GM19193 (cell line): ENCODE results near the gene CA10.

ENCODE experiments used
- POLR2A ChIP-seq: IDR thresholded peaks from 4 replicates; pipeline ENCODE4 v1.6.1; 2011; ENCODE audit not compliant: insufficient read depth, insufficient read length; ENCODE audit errors: extremely low read depth

CA10 gene

DNA sequence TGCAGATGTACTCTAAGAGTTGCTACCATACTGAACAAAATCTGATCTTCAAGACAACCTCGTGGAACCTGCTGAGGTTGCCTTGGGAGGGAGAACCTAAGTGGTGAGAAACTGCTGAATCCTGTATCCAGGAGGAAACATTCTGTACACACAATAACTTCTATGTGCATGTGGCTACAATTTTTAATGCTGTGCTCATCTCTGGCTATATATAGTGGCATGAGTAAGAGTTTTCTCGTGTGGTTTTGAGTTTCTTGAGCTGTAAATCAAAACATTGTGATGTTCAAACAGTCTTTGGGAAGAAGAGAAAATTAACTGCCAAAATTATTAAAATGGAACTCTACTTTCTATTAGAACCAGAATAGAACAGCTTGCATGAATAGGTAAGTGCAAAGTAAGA, 206.8 kb downstream of the CA10 start:
- TF ChIP-seq POLR2A = no peak

GRCh38 chr17:51948128-51948527, 210.4 kb downstream of the CA10 start:
- no peak for TF ChIP-seq POLR2A

GRCh38 chr17:51947160-51947735, 211.3 kb downstream of the CA10 start:
- no peak for TF ChIP-seq POLR2A

DNA sequence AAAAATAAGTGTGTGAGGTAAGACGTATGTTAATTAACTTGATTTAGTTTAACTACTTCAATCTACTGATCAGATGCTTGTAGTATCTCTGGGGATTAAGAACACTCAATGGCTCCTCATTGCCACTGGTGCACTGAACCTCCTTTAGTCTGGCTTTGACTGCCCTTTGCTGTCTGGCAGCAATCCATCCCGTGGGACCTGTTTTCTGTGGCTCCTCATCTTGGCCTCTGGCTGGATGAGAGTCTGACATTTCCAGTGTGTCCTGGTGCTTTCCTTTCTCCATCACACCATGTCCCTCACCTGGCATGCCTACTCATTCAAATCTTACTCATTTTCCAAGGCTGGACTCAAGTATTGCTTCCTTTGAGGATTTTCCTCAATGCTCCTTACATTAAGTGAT, 212.2 kb downstream of the CA10 start:
- no peak for TF ChIP-seq POLR2A

- no peak for TF ChIP-seq POLR2A
Observed at GRCh38 chr17:51941272-51941671, 217.2 kb downstream of the CA10 start.

- TF ChIP-seq POLR2A = no peak
Observed at GRCh38 chr17:51937264-51937663, 221.2 kb downstream of the CA10 start.

GRCh38 chr17:51935477-51935876, 223.0 kb downstream of the CA10 start:
- no peak for TF ChIP-seq POLR2A

DNA sequence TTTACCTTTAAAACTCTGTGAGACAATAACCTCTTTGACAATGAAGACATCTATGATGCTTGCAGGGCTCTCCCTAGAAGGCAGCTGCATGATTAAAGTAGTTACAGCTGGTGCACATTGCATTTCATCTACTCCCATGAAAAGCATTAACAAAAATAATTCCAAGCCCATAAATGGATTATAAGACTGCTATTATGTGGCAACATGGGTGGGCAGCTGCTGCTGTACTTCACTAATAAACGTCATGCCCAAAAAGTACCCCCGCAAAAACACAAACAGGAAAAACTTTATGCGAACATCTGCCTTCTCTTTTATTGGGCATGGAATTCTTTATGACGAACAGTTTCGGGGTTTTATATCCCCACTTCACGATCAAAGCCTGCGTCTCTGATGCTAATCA, 224.9 kb downstream of the CA10 start:
- TF ChIP-seq POLR2A = no peak

DNA sequence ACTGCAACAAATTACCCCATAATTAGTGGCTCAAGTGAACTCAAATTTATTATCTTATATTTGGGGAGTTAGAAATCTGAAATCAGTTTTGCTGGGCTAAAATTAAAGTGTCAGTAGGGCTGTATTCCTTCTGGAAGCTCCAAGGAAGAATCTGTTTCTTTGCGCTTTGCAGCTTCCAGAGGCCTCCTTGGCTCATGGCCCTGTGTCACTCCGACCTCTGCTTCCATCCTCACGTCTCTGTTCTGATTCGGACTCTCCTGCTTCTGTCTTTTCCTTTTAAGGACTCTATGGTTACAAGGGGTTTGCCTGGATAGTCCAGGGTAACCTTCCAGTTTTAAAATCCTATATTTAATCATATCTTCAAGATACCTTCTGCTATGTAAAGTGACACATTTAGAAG, 232.1 kb downstream of the CA10 start:
- no peak for TF ChIP-seq POLR2A

- no peak for TF ChIP-seq POLR2A
Observed at GRCh38 chr17:51921500-51921899, 237.0 kb downstream of the CA10 start.

DNA sequence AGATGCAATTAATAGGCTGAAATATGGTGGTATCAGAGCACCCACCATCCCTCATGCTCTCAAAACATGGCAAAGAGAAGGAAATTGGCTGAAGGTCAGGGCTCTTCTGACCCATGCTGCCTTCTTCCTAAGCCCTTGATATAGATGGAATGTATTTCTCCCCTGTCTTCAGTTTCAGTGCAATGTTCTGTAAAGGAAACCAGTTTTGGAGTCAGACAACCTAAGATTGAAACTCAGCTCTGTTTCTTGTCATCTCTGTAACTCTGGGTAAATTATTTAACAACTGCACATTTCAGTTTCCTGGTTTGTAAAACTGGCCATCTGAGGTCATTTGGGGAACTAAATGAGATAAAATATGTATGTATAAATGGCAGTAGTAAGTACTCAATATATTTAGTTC, 243.9 kb downstream of the CA10 start:
- no peak for TF ChIP-seq POLR2A

DNA sequence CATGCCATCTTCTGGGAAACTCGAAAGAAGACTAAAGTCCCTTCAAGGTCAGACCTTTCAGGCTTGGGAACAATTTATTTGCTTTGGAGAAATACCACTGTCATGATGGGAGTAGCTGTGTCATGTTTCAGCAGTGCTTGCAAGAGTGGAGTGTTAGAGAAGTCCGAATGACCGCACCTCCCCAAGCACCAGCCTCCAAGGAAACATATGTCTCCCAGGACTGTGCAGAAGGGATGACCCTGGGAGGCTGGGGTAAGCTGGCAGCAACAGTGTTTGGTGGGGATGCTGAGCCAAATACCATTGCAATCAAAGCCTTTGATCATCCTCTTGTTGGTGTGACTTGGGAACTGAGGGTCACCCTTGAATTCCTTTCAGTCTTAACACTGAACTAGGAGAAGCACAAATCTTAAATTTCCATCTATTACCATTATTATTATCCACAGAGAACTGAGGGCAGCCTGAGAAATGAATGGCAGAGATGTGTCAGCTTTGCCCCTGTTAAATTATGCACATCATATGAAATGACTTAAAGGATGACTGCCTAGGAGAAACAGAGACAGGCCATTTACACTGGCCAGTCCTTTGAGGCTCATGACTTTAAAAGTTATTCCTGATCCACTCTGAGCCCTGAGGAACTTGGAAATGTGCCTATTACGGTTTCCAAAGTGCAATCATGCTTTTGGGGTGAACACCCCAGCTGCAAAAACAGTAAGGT, 244.9 kb downstream of the CA10 start:
- no peak for TF ChIP-seq POLR2A

DNA sequence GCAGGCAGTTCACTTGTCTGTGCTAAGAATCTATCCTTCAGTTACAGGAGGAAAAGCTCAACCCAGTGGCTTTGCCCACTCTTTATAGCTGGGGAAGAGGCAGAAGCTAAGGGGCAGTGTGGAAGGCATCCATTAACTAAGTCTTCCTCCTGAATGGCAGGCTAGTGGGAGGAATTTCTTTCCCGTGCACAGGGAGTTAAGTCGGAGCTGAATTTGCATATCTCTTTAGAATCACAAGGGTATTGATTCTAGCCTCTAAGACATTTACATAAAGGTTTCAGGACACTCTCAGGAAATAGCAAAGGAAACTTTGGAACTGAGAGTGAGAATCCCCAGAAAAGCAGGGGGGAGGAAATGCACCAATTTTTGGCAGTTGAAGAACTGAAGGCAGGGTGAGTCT, 245.6 kb downstream of the CA10 start:
- no peak for TF ChIP-seq POLR2A

- no peak for TF ChIP-seq POLR2A
Observed at GRCh38 chr17:51911237-51911636, 247.3 kb downstream of the CA10 start.

GRCh38 chr17:51909971-51910370, 248.5 kb downstream of the CA10 start:
- no peak for TF ChIP-seq POLR2A

- TF ChIP-seq POLR2A = no peak
Observed at GRCh38 chr17:51908841-51909537, 249.5 kb downstream of the CA10 start.
